DND-41 (cell line): Measurements from ENCODE around the gene BEST3.

Experiments
- ATAC-seq: fragments of 200-7000 bp; cut with Tn5 transposase; 3 replicates; pipeline ENCODE4 v1.9.1; 2021; ENCODE audit warnings: low read depth; ENCODE audit not compliant: insufficient read depth
- DNase-seq: peaks from one replicate; pipeline ENCODE4 v3.0.0-alpha.2; 2020
- H2AFZ ChIP-seq: 2 replicates; pipeline ENCODE4 v1.6.0; 2012; ENCODE audit warnings: low read depth, low read length
- H3K27ac ChIP-seq: 2 replicates; pipeline ENCODE4 v1.5.1; 2012; ENCODE audit warnings: low read length, inconsistent platforms
- H3K27me3 ChIP-seq: fragments of 200-600 bp; sonication (generic); 2 replicates; pipeline ENCODE4 v1.6.0; 2012; ENCODE audit warnings: low read length, mild to moderate bottlenecking, inconsistent platforms; ENCODE audit not compliant: insufficient read depth, poor library complexity
- H3K36me3 ChIP-seq: 2 replicates; pipeline ENCODE4 v1.5.1; 2012; ENCODE audit warnings: low read length, inconsistent platforms; ENCODE audit not compliant: insufficient read depth
- H3K4me1 ChIP-seq: 2 replicates; pipeline ENCODE4 v1.5.1; 2012; ENCODE audit warnings: mild to moderate bottlenecking, low read length; ENCODE audit not compliant: insufficient read depth
- H3K4me2 ChIP-seq: 2 replicates; pipeline ENCODE4 v1.6.0; 2012; ENCODE audit warnings: mild to moderate bottlenecking, moderate library complexity, low read length, inconsistent platforms; ENCODE audit not compliant: insufficient read depth
- H3K4me3 ChIP-seq, 2 experiments: fragments of 200-600 bp in 1 of 2; shearing (Covaris generic) in 1 of 2; 2 replicates each; pipeline ENCODE4 v1.5.1; 2012 to 2016; ENCODE audit warnings: inconsistent platforms in 2 of 2, low read length in 2 of 2, mild to moderate bottlenecking in 2 of 2, low read depth in 1 of 2, moderate library complexity in 1 of 2
- H3K79me2 ChIP-seq: 2 replicates; pipeline ENCODE4 v1.6.0; 2012; ENCODE audit warnings: low read length, inconsistent platforms; ENCODE audit not compliant: insufficient read depth
- H3K9ac ChIP-seq: 2 replicates; pipeline ENCODE4 v1.6.0; 2012; ENCODE audit warnings: low read depth, mild to moderate bottlenecking, inconsistent platforms, low read length, moderate library complexity
- H3K9me3 ChIP-seq: 2 replicates; pipeline ENCODE4 v1.5.1; 2012; ENCODE audit warnings: low read length, moderate library complexity, mild to moderate bottlenecking, inconsistent platforms; ENCODE audit not compliant: insufficient read depth, severe bottlenecking
- H4K20me1 ChIP-seq: 2 replicates; pipeline ENCODE4 v1.6.0; 2012; ENCODE audit warnings: low read length; ENCODE audit not compliant: insufficient read depth
- CTCF ChIP-seq: IDR thresholded peaks from 2 replicates; pipeline ENCODE4 v1.5.1; 2012; ENCODE audit warnings: borderline replicate concordance, low read length, moderate library complexity, mild to moderate bottlenecking; ENCODE audit not compliant: poor library complexity, severe bottlenecking; ENCODE audit errors: extremely low read depth
- EZH2 ChIP-seq: IDR thresholded peaks from 3 replicates; pipeline ENCODE4 v1.6.1; 2012; ENCODE audit warnings: borderline replicate concordance, low read depth, mild to moderate bottlenecking, moderate library complexity, low read length, inconsistent platforms; ENCODE audit not compliant: severe bottlenecking

The BEST3 gene

GRCh38 chr12:69682110-69682755 lies 16.9 kb downstream of the BEST3 start:
- Histone ChIP-seq H3K4me1 (no peaks in the 10 kb centered on the region), H3K4me2 (no peak overlapping the region), H4K20me1 (no peaks in the 10 kb centered on the region), H3K9me3 (no peaks in the 10 kb centered on the region), H3K27ac (no peak overlapping the region), H3K9ac (no peak overlapping the region), H3K4me3 (no peak overlapping the region), H3K79me2 (no peaks in the 10 kb centered on the region), H3K36me3 (no peaks in the 10 kb centered on the region), H2AFZ (no peak overlapping the region), H3K27me3 (peaks cover 4% of the 10 kb centered on the region)
- DNase-seq: no peak
- TF ChIP-seq CTCF (no peak), EZH2 (no peak)
- no peak for ATAC-seq

- ATAC-seq (no peak), DNase-seq (no peak)
- Histone ChIP-seq H3K4me3 (no peak overlapping the region), H3K9ac (no peak overlapping the region), H3K4me2 (no peak overlapping the region), H3K9me3 (no peaks in the 10 kb centered on the region), H3K27ac (no peak overlapping the region), H3K27me3 (no peaks in the 10 kb centered on the region), H2AFZ (no peak overlapping the region), H3K79me2 (no peaks in the 10 kb centered on the region), H3K4me1 (no peaks in the 10 kb centered on the region), H3K36me3 (no peaks in the 10 kb centered on the region), H4K20me1 (no peaks in the 10 kb centered on the region)
- TF ChIP-seq CTCF: no peak
- no peak for TF ChIP-seq EZH2
Measured at GRCh38 chr12:69679119-69679518, 20.0 kb downstream of the BEST3 start.

- ATAC-seq: no peak
- Histone ChIP-seq H3K4me3 (no peak overlapping the region), H3K27me3 (no peaks in the 10 kb centered on the region), H3K79me2 (no peaks in the 10 kb centered on the region), H4K20me1 (no peaks in the 10 kb centered on the region), H3K27ac (no peak overlapping the region), H2AFZ (no peak overlapping the region), H3K4me1 (no peaks in the 10 kb centered on the region), H3K4me2 (no peak overlapping the region), H3K36me3 (no peaks in the 10 kb centered on the region), H3K9ac (no peak overlapping the region), H3K9me3 (no peaks in the 10 kb centered on the region)
- DNase-seq: no peak
- TF ChIP-seq EZH2 (no peak), CTCF (peak; percentile 19)
Measured at GRCh38 chr12:69676257-69677012, 22.7 kb downstream of the BEST3 start.
